Chondrocyte (in vitro differentiated cells): Measurements from ENCODE around the gene KCNN2. TPM values are rescaled to one million over a fixed set of nuclear protein-coding genes. Genes with fewer than 3 reads are reported as not detected.

ENCODE experiments used
- DNase-seq: peaks from one replicate; pipeline ENCODE4 v3.0.0; 2021; ENCODE audit warnings: mixed read lengths, low spot score
- H3K27ac Mint-ChIP-seq: one replicate; pipeline ENCODE4 v1.8.0; 2021; ENCODE audit warnings: mild to moderate bottlenecking, moderate library complexity, mixed read lengths; ENCODE audit not compliant: unreplicated experiment
- H3K27me3 Mint-ChIP-seq: 2 replicates; pipeline ENCODE4 v1.8.0; 2021; ENCODE audit warnings: low read depth, mixed read lengths
- H3K36me3 Mint-ChIP-seq: 2 replicates; pipeline ENCODE4 v1.8.0; 2021; ENCODE audit warnings: low read depth, mixed read lengths
- H3K4me1 Mint-ChIP-seq: 2 replicates; pipeline ENCODE4 v1.8.0; 2021; ENCODE audit warnings: low read depth, mild to moderate bottlenecking, mixed read lengths
- H3K4me3 Mint-ChIP-seq: one replicate; pipeline ENCODE4 v1.8.0; 2021; ENCODE audit warnings: mild to moderate bottlenecking, moderate library complexity, mixed read lengths; ENCODE audit not compliant: unreplicated experiment
- H3K9me3 Mint-ChIP-seq: 2 replicates; pipeline ENCODE4 v1.8.0; 2021; ENCODE audit warnings: low read depth, mixed read lengths
- total RNA-seq: library from RNA; stranded (reverse); gene quantifications from 3 replicates; pipeline ENCODE4 v1.2.1, GENCODE V29; 2021
- TF ChIP-seq, protein P1 (sequence below): fragments of 200-600 bp; sonication (generic); IDR thresholded peaks from 2 replicates; pipeline ENCODE4 v1.5.0; 2021; ENCODE audit warnings: antibody characterized with exemption, mild to moderate bottlenecking, moderate library complexity

Gene KCNN2
- total RNA-seq, 1 donor from 2014 or later, result not detected

DNA sequence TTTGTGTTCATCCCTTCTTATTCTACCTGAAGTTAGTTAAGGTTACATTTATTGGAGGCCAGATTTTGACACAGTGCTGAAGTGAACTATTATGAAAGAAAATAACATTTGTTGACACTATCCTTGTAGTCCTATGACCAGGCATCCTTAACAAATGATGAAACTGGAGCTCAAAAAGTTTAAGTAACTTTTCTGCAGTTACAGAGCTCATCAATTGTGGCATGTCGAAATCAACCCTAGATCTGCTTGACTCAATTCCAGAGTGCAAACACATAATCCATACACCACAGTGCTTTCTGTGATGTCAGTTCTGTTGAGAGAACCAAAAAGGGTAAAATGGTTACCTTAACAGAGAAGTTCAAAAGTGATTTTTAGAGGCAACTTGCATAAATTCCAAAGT is 28.6 kb downstream of the KCNN2 start:
- H3K9me3 Mint-ChIP-seq, result no peaks in the 10 kb centered on the region
- H3K36me3 Mint-ChIP-seq, result no peaks in the 10 kb centered on the region
- peaks cover 10% of the 10 kb centered on the region for H3K27me3 Mint-ChIP-seq
- no peaks in the 10 kb centered on the region for H3K4me1 Mint-ChIP-seq
- H3K4me3 Mint-ChIP-seq, result no peak overlapping the region
- TF ChIP-seq, protein P1, sequence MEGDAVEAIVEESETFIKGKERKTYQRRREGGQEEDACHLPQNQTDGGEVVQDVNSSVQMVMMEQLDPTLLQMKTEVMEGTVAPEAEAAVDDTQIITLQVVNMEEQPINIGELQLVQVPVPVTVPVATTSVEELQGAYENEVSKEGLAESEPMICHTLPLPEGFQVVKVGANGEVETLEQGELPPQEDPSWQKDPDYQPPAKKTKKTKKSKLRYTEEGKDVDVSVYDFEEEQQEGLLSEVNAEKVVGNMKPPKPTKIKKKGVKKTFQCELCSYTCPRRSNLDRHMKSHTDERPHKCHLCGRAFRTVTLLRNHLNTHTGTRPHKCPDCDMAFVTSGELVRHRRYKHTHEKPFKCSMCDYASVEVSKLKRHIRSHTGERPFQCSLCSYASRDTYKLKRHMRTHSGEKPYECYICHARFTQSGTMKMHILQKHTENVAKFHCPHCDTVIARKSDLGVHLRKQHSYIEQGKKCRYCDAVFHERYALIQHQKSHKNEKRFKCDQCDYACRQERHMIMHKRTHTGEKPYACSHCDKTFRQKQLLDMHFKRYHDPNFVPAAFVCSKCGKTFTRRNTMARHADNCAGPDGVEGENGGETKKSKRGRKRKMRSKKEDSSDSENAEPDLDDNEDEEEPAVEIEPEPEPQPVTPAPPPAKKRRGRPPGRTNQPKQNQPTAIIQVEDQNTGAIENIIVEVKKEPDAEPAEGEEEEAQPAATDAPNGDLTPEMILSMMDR, result no peak
- H3K27ac Mint-ChIP-seq, result no peak overlapping the region
- DNase-seq, result no peak

DNA sequence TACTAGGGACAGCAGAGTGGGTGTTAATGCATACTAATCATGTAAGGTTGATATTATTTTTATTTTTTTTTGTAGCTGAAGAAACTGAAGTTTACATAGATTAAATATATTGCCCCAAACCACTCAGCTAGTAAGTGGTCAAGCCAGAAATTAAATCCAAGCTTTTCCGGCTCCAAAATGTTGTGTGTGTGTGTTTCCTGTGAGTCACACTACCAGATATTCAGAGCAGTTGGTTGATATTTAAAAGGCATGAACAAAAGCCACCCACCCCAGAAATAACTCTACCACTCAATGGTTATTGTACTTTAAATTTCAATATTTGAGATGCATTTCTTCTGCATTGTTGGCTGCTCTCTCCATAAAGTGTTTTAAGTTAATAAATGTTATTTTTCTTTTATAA is 29.5 kb downstream of the KCNN2 start:
- no peak for DNase-seq
- peaks cover 10% of the 10 kb centered on the region for H3K27me3 Mint-ChIP-seq
- TF ChIP-seq, protein P1, result no peak
- no peak overlapping the region for H3K27ac Mint-ChIP-seq
- H3K9me3 Mint-ChIP-seq, result no peaks in the 10 kb centered on the region
- no peaks in the 10 kb centered on the region for H3K36me3 Mint-ChIP-seq
- no peak overlapping the region for H3K4me3 Mint-ChIP-seq
- no peaks in the 10 kb centered on the region for H3K4me1 Mint-ChIP-seq

DNA sequence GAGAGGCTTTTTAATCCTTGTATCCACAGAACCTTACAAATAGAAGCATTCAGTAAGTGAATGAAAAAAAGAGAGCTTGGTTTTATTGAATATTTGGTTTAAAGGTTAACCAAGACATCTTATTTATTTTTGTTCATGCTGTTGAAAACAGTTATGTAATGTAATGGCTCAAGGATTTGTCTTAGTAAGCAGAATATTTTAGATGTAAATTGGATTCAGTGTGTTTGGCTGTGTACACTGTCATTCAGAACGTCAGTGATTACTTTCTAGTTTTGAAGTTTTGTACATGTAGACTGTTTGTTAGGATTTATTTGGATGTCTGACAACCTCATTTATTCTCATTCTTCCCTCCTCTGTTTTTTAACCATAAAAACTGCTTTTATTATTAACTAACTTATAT is 31.3 kb downstream of the KCNN2 start:
- Mint-ChIP-seq H3K27ac (no peak overlapping the region), H3K4me1 (no peaks in the 10 kb centered on the region), H3K9me3 (peaks cover 6% of the 10 kb centered on the region), H3K4me3 (no peak overlapping the region), H3K27me3 (peaks cover 7% of the 10 kb centered on the region), H3K36me3 (no peaks in the 10 kb centered on the region)
- TF ChIP-seq, protein P1, result no peak
- no peak for DNase-seq

DNA sequence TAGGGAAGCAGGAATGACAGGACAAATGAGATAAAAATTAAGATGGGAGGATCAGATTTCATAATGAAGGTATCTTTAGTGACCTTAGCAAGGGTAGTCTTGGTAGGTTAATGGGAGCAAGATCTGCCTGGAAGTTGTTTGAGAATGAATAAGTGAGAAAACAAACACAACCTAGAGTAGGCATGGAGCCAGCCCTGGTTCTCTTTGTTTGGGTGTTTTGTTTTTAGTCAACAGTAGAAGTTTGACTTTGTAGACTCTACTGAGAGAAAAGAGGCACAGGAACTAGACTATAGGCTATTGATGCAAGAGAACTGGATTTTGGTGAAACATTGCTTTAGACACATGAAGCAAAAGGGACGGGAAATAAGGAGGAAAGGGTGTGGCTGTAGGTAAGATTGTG is 40.3 kb downstream of the KCNN2 start:
- Mint-ChIP-seq H3K27me3 (peaks cover 4% of the 10 kb centered on the region), H3K4me1 (no peaks in the 10 kb centered on the region), H3K27ac (no peak overlapping the region), H3K9me3 (peaks cover 20% of the 10 kb centered on the region), H3K4me3 (no peak overlapping the region), H3K36me3 (no peaks in the 10 kb centered on the region)
- DNase-seq, result no peak
- TF ChIP-seq, protein P1, result no peak

DNA sequence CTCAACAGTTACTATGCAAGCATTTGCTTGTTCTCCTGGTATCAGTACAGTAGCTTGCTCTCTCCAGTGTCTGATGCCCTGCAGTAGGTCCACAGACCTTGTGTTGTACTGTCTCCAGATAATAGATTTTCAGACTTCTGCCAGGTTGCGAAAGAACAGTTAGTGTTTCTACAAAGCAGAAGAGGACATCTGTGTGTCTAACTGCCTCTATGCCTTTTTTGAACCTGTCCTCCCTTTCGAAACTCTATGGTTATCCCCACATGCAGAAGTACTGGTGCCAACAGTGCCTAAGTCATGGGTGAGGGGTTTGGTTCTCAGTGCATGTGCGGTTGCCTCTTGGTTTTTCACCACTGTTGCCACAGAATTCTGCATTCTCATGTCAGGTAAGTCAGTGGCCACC is 45.9 kb downstream of the KCNN2 start:
- no peak overlapping the region for H3K27ac Mint-ChIP-seq
- H3K9me3 Mint-ChIP-seq, result no peaks in the 10 kb centered on the region

More for the DNA sequence above, 45.9 kb downstream of the KCNN2 start:
- H3K4me3 Mint-ChIP-seq, result no peak overlapping the region
- no peaks in the 10 kb centered on the region for H3K4me1 Mint-ChIP-seq
- H3K27me3 Mint-ChIP-seq, result peaks cover 6% of the 10 kb centered on the region
- no peaks in the 10 kb centered on the region for H3K36me3 Mint-ChIP-seq
- no peak for DNase-seq
- TF ChIP-seq, protein P1, result no peak
